ENCODE results near the gene SH3TC2. TPM values are rescaled to one million over a fixed set of nuclear protein-coding genes. Genes with fewer than 3 reads are reported as not detected.
A peak's percentile ranks its signal among the peaks of the same experiment; 100 is the strongest.

The SH3TC2 gene
- total and polyA plus RNA-seq, 2 donors (not counting 1 experiment from before 2014, with no cell fraction given), result not detected

DNA sequence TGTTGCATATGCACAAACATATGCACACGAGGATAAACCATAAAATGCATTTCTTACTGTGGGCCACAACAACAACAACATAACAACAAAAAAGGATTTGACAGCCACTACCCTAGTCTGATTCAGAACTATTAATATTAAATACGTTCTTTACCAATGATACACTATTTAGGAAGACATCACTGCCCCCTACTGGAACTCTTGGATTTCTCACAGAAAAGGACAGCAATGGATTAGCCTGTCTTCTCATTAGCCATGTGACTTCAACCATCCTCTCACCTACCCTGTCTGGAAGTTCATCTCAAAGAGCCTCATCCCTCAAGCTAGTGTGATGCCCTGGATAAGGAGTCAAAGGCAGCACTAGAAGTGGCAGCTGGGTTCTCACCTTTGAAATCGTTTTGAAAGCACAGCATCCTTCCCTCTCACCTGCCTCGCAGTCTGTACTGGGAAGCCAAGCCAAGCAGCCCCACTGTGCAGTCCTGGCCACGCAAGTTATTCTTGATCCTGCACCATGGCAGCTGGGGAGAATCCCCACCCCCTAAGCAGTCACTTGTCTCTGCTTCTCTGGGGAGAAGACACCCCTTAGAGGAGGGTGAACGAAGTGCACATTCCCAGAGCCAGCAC is 64.6 kb downstream of the SH3TC2 start:
- ATAC-seq (ENCODE audit: low read depth) (peak; percentile 41), DNase-seq (peak; percentile 63)
- Mint-ChIP-seq H3K4me3 (no peak overlapping the region), H3K4me1 (no peaks in the 10 kb centered on the region), H3K9me3 (ENCODE audit: insufficient read depth) (no peaks in the 10 kb centered on the region), H3K27ac (no peak overlapping the region), H3K27me3 (peaks cover 31% of the 10 kb centered on the region)
- WGBS (ENCODE audit: insufficient coverage), result 72% methylated on average over 2 of the region's 6 CpGs
- Histone ChIP-seq H3K36me3 (replicated peaks in 1 of 2; ENCODE audit: control extremely low read depth in 1 of 2, control insufficient read depth in 1 of 2, extremely low read depth in 1 of 2, insufficient read depth in 2 of 2, low read length in 1 of 2) (no peaks in the 10 kb centered on the region), H3K4me2 (replicated peaks; ENCODE audit: low read depth, low read length, poor library complexity, severe bottlenecking) (no peak overlapping the region), H3K4me3 (ENCODE audit: control extremely low read depth in 1 of 5, extremely low read depth in 1 of 5, insufficient read depth in 1 of 5, low read depth in 2 of 5, low read length in 4 of 5) (no peak overlapping the region), H3K79me2 (ENCODE audit: control insufficient read depth, insufficient read depth, low read length) (no peaks in the 10 kb centered on the region), H3K27me3 (replicated peaks in 1 of 4; ENCODE audit: control extremely low read depth in 1 of 4, control insufficient read depth in 3 of 4, insufficient read depth in 4 of 4, low read length in 3 of 4) (no peaks in the 10 kb centered on the region), H3K9me3 (ENCODE audit: control extremely low read depth in 1 of 3, control insufficient read depth in 2 of 3, insufficient read depth in 1 of 3, low read length in 2 of 3) (no peaks in the 10 kb centered on the region), H2AFZ (ENCODE audit: insufficient read depth, low read depth, low read length, poor library complexity, severe bottlenecking) (no peak overlapping the region), H3K27ac (ENCODE audit: low read length in 2 of 2) (no peak overlapping the region), H3K4me1 (ENCODE audit: control insufficient read depth in 2 of 2, insufficient read depth in 2 of 2, low read length in 2 of 2) (no peaks in the 10 kb centered on the region), H3K9ac (ENCODE audit: low read length) (no peak overlapping the region), H4K20me1 (ENCODE audit: control insufficient read depth, insufficient read depth, low read length, poor library complexity, severe bottlenecking) (no peaks in the 10 kb centered on the region)
- intact Hi-C loops (cut with micrococcal nuclease), result loop anchor here (1.0 kb wide), 2 partner anchors 257 to 265 kb away; no protein-coding TSS in a partner anchor
- no peak for TF ChIP-seq EZH2 (IDR thresholded peaks at IDR 0.05; ENCODE audit: borderline replicate concordance, insufficient read depth, low read depth, low read length, poor library complexity, severe bottlenecking)
- TF ChIP-seq, protein P1, sequence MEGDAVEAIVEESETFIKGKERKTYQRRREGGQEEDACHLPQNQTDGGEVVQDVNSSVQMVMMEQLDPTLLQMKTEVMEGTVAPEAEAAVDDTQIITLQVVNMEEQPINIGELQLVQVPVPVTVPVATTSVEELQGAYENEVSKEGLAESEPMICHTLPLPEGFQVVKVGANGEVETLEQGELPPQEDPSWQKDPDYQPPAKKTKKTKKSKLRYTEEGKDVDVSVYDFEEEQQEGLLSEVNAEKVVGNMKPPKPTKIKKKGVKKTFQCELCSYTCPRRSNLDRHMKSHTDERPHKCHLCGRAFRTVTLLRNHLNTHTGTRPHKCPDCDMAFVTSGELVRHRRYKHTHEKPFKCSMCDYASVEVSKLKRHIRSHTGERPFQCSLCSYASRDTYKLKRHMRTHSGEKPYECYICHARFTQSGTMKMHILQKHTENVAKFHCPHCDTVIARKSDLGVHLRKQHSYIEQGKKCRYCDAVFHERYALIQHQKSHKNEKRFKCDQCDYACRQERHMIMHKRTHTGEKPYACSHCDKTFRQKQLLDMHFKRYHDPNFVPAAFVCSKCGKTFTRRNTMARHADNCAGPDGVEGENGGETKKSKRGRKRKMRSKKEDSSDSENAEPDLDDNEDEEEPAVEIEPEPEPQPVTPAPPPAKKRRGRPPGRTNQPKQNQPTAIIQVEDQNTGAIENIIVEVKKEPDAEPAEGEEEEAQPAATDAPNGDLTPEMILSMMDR (IDR thresholded peaks at IDR 0.05), result peak; percentile 79
- ChIA-PET CTCF (interaction anchor here (0.9 to 10.0 kb wide), 9 partner anchors 9 to 266 kb away, joined by 3 to 172 read pairs (median 4); no protein-coding TSS in a partner anchor), POLR2A (no interaction called here)

DNA sequence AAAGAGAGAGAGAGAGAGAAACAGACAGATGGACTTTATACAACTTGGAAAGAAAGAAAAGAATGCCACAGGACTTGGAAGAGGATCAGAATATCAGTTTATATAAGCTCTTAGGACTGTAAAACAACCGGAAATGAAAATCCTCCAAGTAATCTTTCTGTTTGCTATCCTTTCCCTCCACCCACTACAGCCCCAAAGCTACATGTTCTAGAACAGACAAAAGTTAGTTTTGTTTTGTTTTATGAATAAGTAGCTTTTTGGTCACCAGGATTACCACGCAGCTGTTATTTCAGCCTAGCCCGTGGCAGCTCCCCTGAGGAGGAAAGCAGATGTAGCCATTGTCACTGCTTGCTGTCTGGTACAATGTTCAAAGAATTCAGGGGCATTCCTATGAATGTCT is 66.6 kb downstream of the SH3TC2 start:
- no peaks in the 10 kb centered on the region for H3K27me3 ChIP-seq (replicated peaks in 1 of 4; ENCODE audit: control extremely low read depth in 1 of 4, control insufficient read depth in 3 of 4, insufficient read depth in 4 of 4, low read length in 3 of 4)
- no peaks in the 10 kb centered on the region for H3K79me2 ChIP-seq (ENCODE audit: control insufficient read depth, insufficient read depth, low read length)
- no peaks in the 10 kb centered on the region for H4K20me1 ChIP-seq (ENCODE audit: control insufficient read depth, insufficient read depth, low read length, poor library complexity, severe bottlenecking)
- no peaks in the 10 kb centered on the region for H3K9me3 ChIP-seq (ENCODE audit: control extremely low read depth in 1 of 3, control insufficient read depth in 2 of 3, insufficient read depth in 1 of 3, low read length in 2 of 3)
- H3K4me3 Mint-ChIP-seq, result no peak overlapping the region
- H3K27ac ChIP-seq (ENCODE audit: low read length in 2 of 2), result no peak overlapping the region
- DNase-seq (no peak), ATAC-seq (ENCODE audit: low read depth) (no peak)
- H3K4me2 ChIP-seq (replicated peaks; ENCODE audit: low read depth, low read length, poor library complexity, severe bottlenecking), result no peak overlapping the region
- H3K9me3 Mint-ChIP-seq (ENCODE audit: insufficient read depth), result no peaks in the 10 kb centered on the region
- intact Hi-C loops (cut with micrococcal nuclease), result no loop called here
- no peaks in the 10 kb centered on the region for H3K4me1 Mint-ChIP-seq
- H3K27me3 Mint-ChIP-seq, result peaks cover 31% of the 10 kb centered on the region
- ChIA-PET CTCF (interaction anchor here (1.0 to 10.0 kb wide), 13 partner anchors 14 to 331 kb away, joined by 3 to 172 read pairs (median 3); no protein-coding TSS in a partner anchor), POLR2A (no interaction called here)
- no peak overlapping the region for H3K4me3 ChIP-seq (ENCODE audit: control extremely low read depth in 1 of 5, extremely low read depth in 1 of 5, insufficient read depth in 1 of 5, low read depth in 2 of 5, low read length in 4 of 5)
- no peaks in the 10 kb centered on the region for H3K4me1 ChIP-seq (ENCODE audit: control insufficient read depth in 2 of 2, insufficient read depth in 2 of 2, low read length in 2 of 2)
- no peaks in the 10 kb centered on the region for H3K36me3 ChIP-seq (replicated peaks in 1 of 2; ENCODE audit: control extremely low read depth in 1 of 2, control insufficient read depth in 1 of 2, extremely low read depth in 1 of 2, insufficient read depth in 2 of 2, low read length in 1 of 2)
- whole genome bisulfite sequencing (ENCODE audit: insufficient coverage), result no CpG with 5 or more reads among the region's 3 CpGs
- no peak overlapping the region for H3K27ac Mint-ChIP-seq
- no peak overlapping the region for H3K9ac ChIP-seq (ENCODE audit: low read length)
- H2AFZ ChIP-seq (ENCODE audit: insufficient read depth, low read depth, low read length, poor library complexity, severe bottlenecking), result no peak overlapping the region
- TF ChIP-seq EZH2 (IDR thresholded peaks at IDR 0.05; ENCODE audit: borderline replicate concordance, insufficient read depth, low read depth, low read length, poor library complexity, severe bottlenecking), result no peak
- TF ChIP-seq, protein P1 (IDR thresholded peaks at IDR 0.05), result no peak

Data from B cell (primary cell).